ENCODE measurements around the gene CDH23.

The CDH23 gene

GRCh38 chr10:71483135-71483534 lies 86.4 kb downstream of the CDH23 start:
- in situ Hi-C loops (cut with HindIII; ENCODE audit: low sequenced_read_pairs): no loop called here
- no peak for TF ChIP-seq CTCF (IDR thresholded peaks at IDR 0.05; ENCODE audit: low read depth, low read length, missing control alignments)
- DNase-seq (ENCODE audit: low read depth): no peak
- no peak overlapping the region for H3K4me3 ChIP-seq (ENCODE audit: low read depth, low read length)

GRCh38 chr10:71483885-71484751 lies 87.4 kb downstream of the CDH23 start:
- TF ChIP-seq CTCF (IDR thresholded peaks at IDR 0.05; ENCODE audit: low read depth, low read length, missing control alignments): no peak

GRCh38 chr10:71486484-71487114 lies 89.9 kb downstream of the CDH23 start:
- in situ Hi-C loops (cut with HindIII; ENCODE audit: low sequenced_read_pairs): no loop called here
- TF ChIP-seq CTCF (IDR thresholded peaks at IDR 0.05; ENCODE audit: low read depth, low read length, missing control alignments): peak; percentile 77
- no peak for DNase-seq (ENCODE audit: low read depth)
- no peak overlapping the region for H3K4me3 ChIP-seq (ENCODE audit: low read depth, low read length)

More at GRCh38 chr10:71483885-71484751, 87.4 kb downstream of the CDH23 start:
- no peak overlapping the region for H3K4me3 ChIP-seq (ENCODE audit: low read depth, low read length)
- in situ Hi-C loops (cut with HindIII; ENCODE audit: low sequenced_read_pairs): no loop called here
- DNase-seq (ENCODE audit: low read depth): no peak

- no peak for TF ChIP-seq CTCF (IDR thresholded peaks at IDR 0.05; ENCODE audit: low read depth, low read length, missing control alignments)
- H3K4me3 ChIP-seq (ENCODE audit: low read depth, low read length): no peak overlapping the region
- DNase-seq (ENCODE audit: low read depth): no peak
- in situ Hi-C loops (cut with HindIII; ENCODE audit: low sequenced_read_pairs): no loop called here
These were observed 91.0 kb downstream of the CDH23 start for GRCh38 chr10:71487726-71488125.

- no peak for TF ChIP-seq CTCF (IDR thresholded peaks at IDR 0.05; ENCODE audit: low read depth, low read length, missing control alignments)
- in situ Hi-C loops (cut with HindIII; ENCODE audit: low sequenced_read_pairs): no loop called here
- H3K4me3 ChIP-seq (ENCODE audit: low read depth, low read length): no peak overlapping the region
- no peak for DNase-seq (ENCODE audit: low read depth)
These were observed 92.4 kb downstream of the CDH23 start for GRCh38 chr10:71489077-71489476.

- no peak for TF ChIP-seq CTCF (IDR thresholded peaks at IDR 0.05; ENCODE audit: low read depth, low read length, missing control alignments)
- H3K4me3 ChIP-seq (ENCODE audit: low read depth, low read length): no peak overlapping the region
- in situ Hi-C loops (cut with HindIII; ENCODE audit: low sequenced_read_pairs): no loop called here
- no peak for DNase-seq (ENCODE audit: low read depth)
These were observed 96.2 kb downstream of the CDH23 start for GRCh38 chr10:71492872-71493271.

Data from astrocyte of the cerebellum (primary cell).